ENCODE measurements around the gene SLC6A20.

SLC6A20 gene

GRCh38 chr3:45778761-45779201, 17.6 kb downstream of the SLC6A20 start:
- no peak for DNase-seq (ENCODE audit: low read depth)

DNA sequence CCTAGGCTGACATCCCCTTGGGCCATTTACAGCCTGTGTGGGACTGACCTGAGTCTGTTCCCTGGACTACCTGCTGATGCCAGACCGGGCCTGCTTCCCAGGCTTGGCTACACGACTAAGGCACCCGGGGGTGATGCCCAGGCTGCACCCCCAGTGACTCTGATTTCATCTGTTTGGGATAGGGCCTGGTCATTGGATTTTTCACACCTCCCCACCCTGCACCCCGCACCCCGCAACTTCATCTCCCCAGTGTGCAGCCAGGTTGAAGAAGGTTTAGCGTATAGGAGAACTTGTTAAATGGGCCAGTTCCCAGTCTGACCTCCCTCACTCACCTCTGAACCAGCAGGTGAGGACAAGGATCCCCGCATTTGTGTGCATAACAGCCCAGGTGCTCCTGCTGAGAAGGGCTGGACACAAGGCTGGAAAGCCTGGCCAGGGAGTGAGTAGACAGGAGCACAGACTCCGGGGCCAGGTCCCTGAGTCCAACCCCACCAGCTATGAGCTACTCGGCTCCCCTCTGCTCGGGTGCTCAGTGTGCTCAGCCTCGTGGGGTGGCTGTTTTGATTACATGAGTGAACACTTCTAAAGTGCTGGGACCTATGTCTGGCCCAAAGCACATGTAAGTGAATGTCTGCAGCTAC, 18.5 kb downstream of the SLC6A20 start:
- DNase-seq (ENCODE audit: low read depth), result no peak

GRCh38 chr3:45777111-45777745, 19.1 kb downstream of the SLC6A20 start:
- no peak for DNase-seq (ENCODE audit: low read depth)

- DNase-seq (ENCODE audit: low read depth), result no peak
These were observed 19.7 kb downstream of the SLC6A20 start for GRCh38 chr3:45776611-45777010.

DNA sequence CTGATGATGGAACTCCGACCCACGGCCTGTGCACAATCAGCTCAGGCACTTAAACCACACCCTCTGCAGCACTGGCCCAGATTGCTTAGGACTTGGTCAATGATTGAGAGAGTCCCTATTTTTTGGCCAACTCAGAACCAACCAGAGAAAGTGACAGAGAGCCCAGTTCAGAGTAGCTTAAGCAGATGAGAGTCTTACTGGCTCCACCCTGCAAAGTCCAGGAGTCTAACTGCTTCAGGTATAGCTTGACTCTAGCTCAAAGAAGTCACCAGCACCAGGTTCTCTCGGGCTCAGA, 20.1 kb downstream of the SLC6A20 start:
- DNase-seq (ENCODE audit: low read depth), result no peak

- no peak for DNase-seq (ENCODE audit: low read depth)
These were observed 20.6 kb downstream of the SLC6A20 start for GRCh38 chr3:45775571-45776300.

DNA sequence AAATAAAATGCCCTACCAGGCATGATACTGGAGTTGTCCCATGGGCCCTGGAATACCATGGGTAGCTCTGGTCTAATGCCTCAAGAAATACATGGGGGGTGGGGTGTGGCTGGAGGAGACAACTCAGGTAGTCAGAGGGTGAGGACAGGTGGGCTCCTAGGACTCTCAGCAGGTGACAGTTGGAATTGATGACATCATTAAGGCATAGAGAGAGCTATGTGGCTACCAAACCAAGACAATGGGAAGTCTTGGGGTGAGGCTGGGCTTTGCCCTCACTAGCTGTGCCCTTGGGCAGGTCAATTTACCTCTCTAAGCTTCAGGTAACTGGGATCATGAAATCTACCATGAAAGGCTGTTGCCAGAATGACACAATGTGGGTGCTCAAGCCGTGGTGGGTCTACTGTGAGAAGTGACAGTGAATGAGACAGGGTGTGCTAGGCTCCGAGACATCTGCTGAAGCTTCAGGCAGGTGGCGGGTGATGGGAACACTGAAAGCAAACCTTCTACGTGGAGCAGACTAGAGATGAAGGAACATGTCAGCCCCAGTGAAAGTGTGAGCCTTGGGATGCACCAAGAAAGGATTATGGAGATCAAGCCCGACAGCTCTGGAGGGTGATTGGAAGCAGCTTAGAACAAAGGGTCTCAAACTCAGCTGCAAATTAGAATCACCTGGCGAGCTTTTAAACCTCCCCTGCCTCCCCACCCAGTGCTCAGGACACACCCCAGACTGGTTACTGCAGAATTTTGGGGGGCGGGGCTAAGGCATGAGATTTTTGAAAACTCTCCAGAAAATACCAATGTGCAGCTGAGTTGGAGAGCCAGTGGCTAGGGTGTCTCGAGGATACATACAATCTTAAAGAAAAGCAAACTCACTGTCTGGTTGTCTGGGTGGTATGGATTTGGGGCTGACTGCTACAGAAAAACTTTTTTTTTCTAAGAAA, 21.5 kb downstream of the SLC6A20 start:
- no peak for DNase-seq (ENCODE audit: low read depth)

- DNase-seq (ENCODE audit: low read depth), result no peak
These were observed 22.5 kb downstream of the SLC6A20 start for GRCh38 chr3:45773714-45774449.

DNA sequence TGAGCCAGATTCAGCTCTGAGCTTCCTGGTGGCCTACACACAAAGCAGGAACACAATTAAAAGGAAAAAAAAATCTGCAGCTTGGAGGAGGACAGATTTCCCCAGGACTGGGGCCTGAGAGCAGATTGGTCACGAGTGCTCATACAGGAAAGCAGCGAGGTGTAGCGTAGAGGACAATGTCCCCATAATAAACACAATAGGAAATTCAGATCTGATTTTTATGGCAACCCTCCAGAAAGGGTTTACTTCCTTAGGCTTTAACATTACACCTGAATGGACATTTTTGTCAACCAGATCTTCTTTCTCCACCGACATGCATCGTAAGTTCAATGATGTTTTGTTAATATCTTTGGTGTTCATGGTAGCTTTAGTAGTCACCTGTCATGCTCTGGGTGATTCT, 23.3 kb downstream of the SLC6A20 start:
- no peak for DNase-seq (ENCODE audit: low read depth)

DNA sequence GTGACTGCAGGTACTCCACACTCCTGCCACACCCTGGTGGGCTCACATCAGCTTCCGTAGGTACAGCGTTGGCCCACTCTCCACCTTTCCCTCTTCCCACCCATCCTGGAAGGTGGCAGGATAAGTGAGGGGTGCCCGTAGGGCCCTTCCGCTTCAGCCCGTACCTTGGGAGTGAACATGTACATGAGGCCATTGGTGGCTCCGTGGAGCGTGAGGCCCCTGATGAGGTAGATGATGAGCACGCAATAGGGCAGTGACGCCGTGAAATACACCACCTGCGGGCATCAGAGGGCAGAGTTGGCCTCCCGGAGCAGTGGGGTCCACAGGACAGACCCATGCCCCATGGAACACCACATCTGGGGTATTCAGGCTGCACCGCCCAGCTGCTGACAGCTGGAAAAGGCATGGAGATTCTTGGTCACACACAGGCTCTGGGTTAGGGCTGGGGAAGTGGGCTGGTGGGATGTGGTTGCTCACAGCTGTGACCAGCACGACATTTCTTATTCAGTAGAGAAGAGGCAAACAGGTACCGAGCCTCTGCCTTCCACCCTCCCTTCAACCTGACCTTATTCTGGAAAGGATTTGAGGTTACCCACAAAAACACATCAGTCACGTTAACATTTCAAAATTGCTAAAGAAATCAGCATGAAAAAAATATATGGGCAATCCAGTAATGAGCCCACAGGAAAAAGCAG, 23.8 kb downstream of the SLC6A20 start:
- DNase-seq (ENCODE audit: low read depth), result no peak

DNA sequence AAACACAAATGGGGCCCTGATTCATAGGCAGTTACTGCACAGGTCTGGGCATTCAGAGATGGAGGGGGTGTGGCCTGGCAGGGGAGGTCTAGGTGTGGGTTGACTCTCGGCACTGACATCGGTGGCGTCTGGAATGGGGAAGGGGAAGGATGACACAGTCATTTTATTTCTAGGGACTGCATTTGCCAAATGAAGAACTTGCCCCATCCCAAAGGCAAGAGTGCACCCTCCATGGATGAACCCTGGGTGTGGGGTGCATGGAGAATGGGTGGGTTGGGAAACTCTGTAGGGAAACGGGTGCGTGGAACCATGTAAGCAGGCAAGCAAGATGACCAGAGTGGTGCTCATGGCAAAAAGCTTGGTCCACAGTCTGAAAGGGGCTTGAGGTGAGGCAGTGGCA, 24.5 kb downstream of the SLC6A20 start:
- no peak for DNase-seq (ENCODE audit: low read depth)

DNA sequence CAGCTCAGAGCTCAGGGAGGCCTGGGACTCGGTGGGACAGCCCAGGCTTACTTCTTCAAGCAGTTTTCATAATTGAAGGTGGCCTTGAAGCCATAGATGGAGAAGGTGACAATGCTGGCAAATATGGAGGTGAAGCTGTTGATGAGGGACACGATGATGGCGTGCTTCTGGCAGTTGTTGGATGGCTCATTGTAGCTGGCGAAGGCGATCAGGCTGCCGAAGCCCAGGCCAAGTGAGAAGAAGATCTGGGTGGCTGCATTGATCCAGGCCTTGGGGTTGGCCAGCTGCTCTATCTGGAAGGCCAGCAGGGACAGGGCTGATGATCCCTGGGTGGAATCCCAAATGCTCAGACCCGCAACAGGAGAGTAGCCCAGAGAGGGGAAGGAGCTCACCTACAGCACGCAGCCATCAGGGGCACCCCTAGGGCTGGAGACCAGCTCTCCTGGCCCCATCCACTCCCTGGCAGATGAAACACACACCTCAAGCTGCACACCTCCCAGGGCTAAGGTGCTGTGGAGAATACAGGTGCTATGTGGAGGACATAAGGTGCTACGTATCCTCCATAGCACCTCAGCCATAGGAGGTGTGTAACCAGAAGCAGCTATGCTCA, 25.1 kb downstream of the SLC6A20 start:
- no peak for DNase-seq (ENCODE audit: low read depth)

DNA sequence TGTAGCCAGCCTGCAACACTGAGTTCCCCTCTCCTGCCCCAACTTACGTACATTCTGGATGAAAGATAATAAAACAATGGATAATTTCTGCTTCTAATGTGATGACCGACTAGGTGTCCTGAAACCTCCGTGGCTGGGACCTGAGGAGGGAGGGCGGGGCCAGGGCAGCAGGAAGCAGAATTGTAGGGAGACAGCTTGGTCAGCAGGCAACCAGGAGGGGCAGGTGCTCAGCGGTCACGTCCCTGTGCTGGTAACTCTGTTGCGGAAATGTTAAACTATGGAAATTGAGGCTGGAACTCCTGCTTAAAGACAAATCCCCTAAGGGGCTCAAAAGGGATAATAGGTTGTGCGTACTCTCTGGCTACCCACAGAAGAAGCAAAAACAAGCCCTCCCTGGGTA, 30.4 kb downstream of the SLC6A20 start:
- DNase-seq (ENCODE audit: low read depth), result no peak

DNA sequence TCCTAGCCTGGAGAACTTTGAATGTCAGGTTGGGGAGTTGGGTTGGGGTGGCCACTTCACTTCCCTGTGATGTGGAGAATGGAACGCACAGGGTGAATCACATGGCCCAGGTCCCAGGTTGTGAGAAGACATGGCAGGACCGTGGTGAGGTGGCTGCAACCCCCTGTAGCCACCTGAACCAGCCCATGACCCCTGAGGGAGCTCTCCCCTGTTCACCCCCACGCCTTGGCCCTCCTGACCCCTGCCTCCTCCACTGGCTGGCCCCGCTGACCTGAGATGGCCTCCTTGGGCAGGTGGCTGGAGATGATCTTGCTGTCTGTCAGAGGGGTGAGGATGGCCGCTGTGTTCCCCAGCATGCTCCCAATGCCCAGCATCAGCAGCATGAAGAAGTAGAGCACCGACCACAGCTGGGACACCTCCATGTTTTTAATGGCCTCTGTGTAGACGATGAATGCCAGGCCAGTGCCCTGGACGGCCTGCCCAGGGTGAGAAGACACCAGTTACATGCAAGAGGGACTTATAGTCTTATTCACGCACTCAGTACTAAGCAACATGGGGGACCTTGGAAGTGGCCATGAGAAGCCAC, 31.0 kb downstream of the SLC6A20 start:
- no peak for DNase-seq (ENCODE audit: low read depth)

DNA sequence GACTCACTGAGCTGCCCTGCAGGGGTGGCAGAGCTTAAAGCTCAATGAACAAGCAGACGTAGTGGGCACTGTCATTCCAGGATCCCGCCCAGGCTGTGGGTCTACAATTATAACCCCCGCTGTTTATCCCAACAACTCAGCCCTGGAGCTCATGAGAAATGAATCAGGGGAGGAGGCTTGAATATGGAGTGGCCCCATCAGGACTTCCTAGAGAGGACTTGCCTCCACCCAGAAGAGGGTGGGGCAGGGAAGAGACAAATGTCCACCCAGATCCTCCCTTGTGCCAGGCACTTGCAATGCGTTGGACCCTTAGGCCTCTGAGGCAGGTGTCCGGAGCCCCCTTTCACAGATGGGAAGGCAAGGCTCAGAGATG, 33.0 kb downstream of the SLC6A20 start:
- no peak for DNase-seq (ENCODE audit: low read depth)

DNA sequence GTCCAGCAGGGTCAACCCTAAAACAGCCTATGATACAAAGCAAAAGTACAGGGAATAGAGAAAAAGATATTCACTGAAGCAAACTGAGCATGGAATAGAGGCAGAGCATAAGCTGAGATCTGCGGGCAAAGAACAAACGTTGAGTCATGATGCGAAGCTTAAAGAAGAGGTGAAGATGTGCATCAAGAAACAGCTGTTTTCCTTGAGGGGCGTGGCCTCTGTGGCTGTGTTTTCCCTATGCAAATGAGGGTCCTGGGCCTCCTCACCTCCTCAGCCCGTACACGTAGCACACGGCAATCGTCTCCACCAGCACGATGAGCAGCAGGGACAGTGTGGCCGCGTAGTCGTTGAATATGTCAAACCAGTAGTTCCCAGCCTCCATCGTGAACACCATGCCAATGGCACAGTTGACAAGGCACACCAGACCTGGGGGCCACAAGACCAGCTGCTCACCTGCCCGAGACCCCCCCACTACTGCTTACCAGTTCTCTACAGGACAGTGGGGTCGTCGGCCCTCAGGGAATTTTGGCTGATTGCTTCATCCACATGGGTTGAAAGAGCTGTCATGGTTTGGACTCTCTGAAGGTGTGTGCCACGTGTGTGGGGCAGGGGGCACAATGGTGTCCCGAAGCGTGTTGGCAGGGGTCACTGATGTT, 33.6 kb downstream of the SLC6A20 start:
- DNase-seq (ENCODE audit: low read depth), result no peak

DNA sequence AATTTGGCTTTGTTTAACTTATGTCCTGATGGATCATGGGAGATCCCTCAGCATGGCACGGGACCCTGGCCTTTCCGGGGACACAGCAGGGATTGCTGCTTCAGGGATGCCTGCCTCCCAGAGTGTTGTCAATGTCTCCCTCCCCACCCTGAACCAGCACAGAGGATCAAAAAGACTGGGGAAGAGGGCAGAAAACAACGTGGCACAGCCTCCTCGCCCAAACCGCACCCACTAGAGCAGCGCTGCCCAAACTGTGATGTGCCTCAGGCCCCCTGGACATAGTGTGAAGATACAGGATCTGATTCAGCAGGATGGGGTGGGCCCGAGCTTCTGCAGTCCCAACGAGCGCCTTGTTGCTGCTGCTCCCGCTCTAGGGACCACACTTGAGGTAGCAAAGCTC, 34.5 kb downstream of the SLC6A20 start:
- DNase-seq (ENCODE audit: low read depth), result no peak

GRCh38 chr3:45760878-45761711, 35.2 kb downstream of the SLC6A20 start:
- DNase-seq (ENCODE audit: low read depth), result peak; percentile 62

DNA sequence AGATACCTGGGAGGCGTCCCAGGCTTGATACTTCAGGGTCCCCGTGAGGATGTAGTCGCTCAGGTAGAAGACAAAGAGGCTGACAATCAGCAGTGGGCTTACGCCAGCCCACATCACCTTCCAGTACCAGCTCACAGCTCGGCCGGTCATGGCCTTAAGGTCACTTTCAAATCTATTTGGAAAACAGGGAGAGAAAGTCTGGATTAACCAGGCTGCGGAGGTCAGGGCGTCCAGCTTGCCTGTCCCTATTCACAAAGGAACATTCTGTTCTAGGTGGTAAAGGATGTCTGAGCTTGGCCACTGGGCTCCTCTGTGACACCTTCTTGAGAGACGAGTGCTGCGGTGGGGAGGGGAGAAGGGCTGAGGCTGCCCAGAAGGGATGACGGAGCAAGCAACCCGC, 36.5 kb downstream of the SLC6A20 start:
- DNase-seq (ENCODE audit: low read depth), result no peak
